Measurements from ENCODE around the gene ANKS6. TPM values are rescaled to one million over a fixed set of nuclear protein-coding genes. Genes with fewer than 3 reads are reported as not detected.

Gene ANKS6
- total RNA-seq, 1 donor from 2014 or later: 17.2 TPM

GRCh38 chr9:98809311-98810101 is 13.2 kb upstream of the ANKS6 start:
- TF ChIP-seq CTCF (IDR thresholded peaks at IDR 0.05; ENCODE audit: unreplicated experiment): no peak
- Mint-ChIP-seq H3K27ac (ENCODE audit: unreplicated experiment) (no peak overlapping the region), H3K4me3 (ENCODE audit: unreplicated experiment) (no peak overlapping the region), H3K36me3 (ENCODE audit: low read depth, unreplicated experiment) (no peaks in the 10 kb centered on the region), H3K9me3 (ENCODE audit: unreplicated experiment) (no peaks in the 10 kb centered on the region), H3K27me3 (ENCODE audit: unreplicated experiment) (peaks cover 19% of the 10 kb centered on the region), H3K4me1 (ENCODE audit: unreplicated experiment) (peaks cover 9% of the 10 kb centered on the region)
- peak; percentile 18 for DNase-seq (ENCODE audit: low spot score)

- DNase-seq (ENCODE audit: low spot score): no peak
- H3K36me3 Mint-ChIP-seq (ENCODE audit: low read depth, unreplicated experiment): no peaks in the 10 kb centered on the region
- no peak for TF ChIP-seq CTCF (IDR thresholded peaks at IDR 0.05; ENCODE audit: unreplicated experiment)
- H3K9me3 Mint-ChIP-seq (ENCODE audit: unreplicated experiment): no peaks in the 10 kb centered on the region
- peaks cover 19% of the 10 kb centered on the region for H3K27me3 Mint-ChIP-seq (ENCODE audit: unreplicated experiment)
- peaks cover 9% of the 10 kb centered on the region for H3K4me1 Mint-ChIP-seq (ENCODE audit: unreplicated experiment)
- H3K27ac Mint-ChIP-seq (ENCODE audit: unreplicated experiment): no peak overlapping the region
- H3K4me3 Mint-ChIP-seq (ENCODE audit: unreplicated experiment): no peak overlapping the region
Measured at GRCh38 chr9:98808875-98809274, 12.5 kb upstream of the ANKS6 start.

- Mint-ChIP-seq H3K9me3 (ENCODE audit: unreplicated experiment) (no peaks in the 10 kb centered on the region), H3K36me3 (ENCODE audit: low read depth, unreplicated experiment) (no peaks in the 10 kb centered on the region), H3K4me3 (ENCODE audit: unreplicated experiment) (peak overlapping the region; percentile 86), H3K4me1 (ENCODE audit: unreplicated experiment) (peaks cover 9% of the 10 kb centered on the region), H3K27ac (ENCODE audit: unreplicated experiment) (no peak overlapping the region), H3K27me3 (ENCODE audit: unreplicated experiment) (peaks cover 19% of the 10 kb centered on the region)
- no peak for TF ChIP-seq CTCF (IDR thresholded peaks at IDR 0.05; ENCODE audit: unreplicated experiment)
- no peak for DNase-seq (ENCODE audit: low spot score)
Measured at GRCh38 chr9:98808411-98808815, 12.1 kb upstream of the ANKS6 start.

- no peak overlapping the region for H3K27ac Mint-ChIP-seq (ENCODE audit: unreplicated experiment)
- peaks cover 19% of the 10 kb centered on the region for H3K27me3 Mint-ChIP-seq (ENCODE audit: unreplicated experiment)
- H3K36me3 Mint-ChIP-seq (ENCODE audit: low read depth, unreplicated experiment): no peaks in the 10 kb centered on the region
- TF ChIP-seq CTCF (IDR thresholded peaks at IDR 0.05; ENCODE audit: unreplicated experiment): no peak
- no peak for DNase-seq (ENCODE audit: low spot score)
- H3K4me3 Mint-ChIP-seq (ENCODE audit: unreplicated experiment): peak overlapping the region; percentile 86
- no peaks in the 10 kb centered on the region for H3K9me3 Mint-ChIP-seq (ENCODE audit: unreplicated experiment)
- H3K4me1 Mint-ChIP-seq (ENCODE audit: unreplicated experiment): peaks cover 9% of the 10 kb centered on the region
Measured at GRCh38 chr9:98807814-98808195, 11.4 kb upstream of the ANKS6 start.

GRCh38 chr9:98807070-98807813 is 10.9 kb upstream of the ANKS6 start, which contains the start of gene GALNT12:
Gene GALNT12, plus strand, starts transcription at chr9:98807670. Its CDS starts 29 bp downstream, at chr9:98807699.
- no peak for TF ChIP-seq CTCF (IDR thresholded peaks at IDR 0.05; ENCODE audit: unreplicated experiment)
- Mint-ChIP-seq H3K27ac (ENCODE audit: unreplicated experiment) (no peak within 1 kb of the TSS), H3K27me3 (ENCODE audit: unreplicated experiment) (peaks cover 19% of the 10 kb centered on the region), H3K4me1 (ENCODE audit: unreplicated experiment) (peaks cover 9% of the 10 kb centered on the region), H3K4me3 (ENCODE audit: unreplicated experiment) (peak within 1 kb of the TSS; percentile 86), H3K9me3 (ENCODE audit: unreplicated experiment) (no peaks in the 10 kb centered on the region), H3K36me3 (ENCODE audit: low read depth, unreplicated experiment) (no peaks in the 10 kb centered on the region)
- DNase-seq (ENCODE audit: low spot score): peak; percentile 17
